OCI-LY1 (cell line): ENCODE measurements around the gene LCT.

Source experiments
- EZH2 ChIP-seq: fragments of 200-600 bp; sonication (generic), shearing (Covaris generic); IDR thresholded peaks from 2 replicates; pipeline ENCODE4 v1.8.0; 2017; ENCODE audit warnings: borderline replicate concordance, mixed run types, mild to moderate bottlenecking, antibody characterized with exemption, low read length, moderate library complexity, mixed read lengths
- TF ChIP-seq, protein P1 (sequence below): fragments of 200-600 bp; sonication (generic), shearing (Covaris generic); IDR thresholded peaks from 2 replicates; pipeline ENCODE4 v1.5.1; 2017; ENCODE audit warnings: mild to moderate bottlenecking, antibody characterized with exemption, low read length, moderate library complexity, mixed read lengths

DNA sequence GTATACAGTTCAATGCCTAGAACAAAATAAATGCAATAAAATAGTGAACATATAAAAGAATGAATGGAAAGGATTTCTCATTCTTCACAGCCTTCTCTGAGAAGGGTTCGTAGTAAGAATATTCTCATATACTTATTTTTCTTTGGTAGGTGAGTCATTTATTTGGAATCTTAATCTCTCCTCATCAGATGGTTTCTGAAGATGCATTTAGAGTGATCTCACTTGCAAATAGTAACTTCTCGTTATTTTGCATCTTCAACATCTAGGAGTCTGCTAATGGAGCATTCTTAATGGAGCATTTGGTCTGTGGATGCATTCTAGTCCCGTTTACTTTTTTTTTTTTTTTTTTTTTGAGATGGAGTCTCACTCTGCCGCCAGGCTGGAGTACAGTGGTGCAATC is 91.4 kb downstream of the LCT start:
- TF ChIP-seq EZH2: no peak
- TF ChIP-seq, protein P1, sequence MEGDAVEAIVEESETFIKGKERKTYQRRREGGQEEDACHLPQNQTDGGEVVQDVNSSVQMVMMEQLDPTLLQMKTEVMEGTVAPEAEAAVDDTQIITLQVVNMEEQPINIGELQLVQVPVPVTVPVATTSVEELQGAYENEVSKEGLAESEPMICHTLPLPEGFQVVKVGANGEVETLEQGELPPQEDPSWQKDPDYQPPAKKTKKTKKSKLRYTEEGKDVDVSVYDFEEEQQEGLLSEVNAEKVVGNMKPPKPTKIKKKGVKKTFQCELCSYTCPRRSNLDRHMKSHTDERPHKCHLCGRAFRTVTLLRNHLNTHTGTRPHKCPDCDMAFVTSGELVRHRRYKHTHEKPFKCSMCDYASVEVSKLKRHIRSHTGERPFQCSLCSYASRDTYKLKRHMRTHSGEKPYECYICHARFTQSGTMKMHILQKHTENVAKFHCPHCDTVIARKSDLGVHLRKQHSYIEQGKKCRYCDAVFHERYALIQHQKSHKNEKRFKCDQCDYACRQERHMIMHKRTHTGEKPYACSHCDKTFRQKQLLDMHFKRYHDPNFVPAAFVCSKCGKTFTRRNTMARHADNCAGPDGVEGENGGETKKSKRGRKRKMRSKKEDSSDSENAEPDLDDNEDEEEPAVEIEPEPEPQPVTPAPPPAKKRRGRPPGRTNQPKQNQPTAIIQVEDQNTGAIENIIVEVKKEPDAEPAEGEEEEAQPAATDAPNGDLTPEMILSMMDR: no peak
